Activated CD4-positive, alpha-beta T cell treated with anti-CD3 and anti-CD28 coated beads for 36 hours (primary cell): Measurements from ENCODE around the gene SPINK13. TPM values are rescaled to one million over a fixed set of nuclear protein-coding genes. Genes with fewer than 3 reads are reported as not detected.
"Not testable (repeated sequence)": the region's sequence is repeated elsewhere in the genome, so short reads cannot be mapped to it uniquely, and the experiment has no call there.

Source experiments
- ATAC-seq: fragments of 200-7000 bp; cut with Tn5 transposase; one replicate; pipeline ENCODE4 v1.10.0; 2021; ENCODE audit warnings: mild to moderate bottlenecking, moderate library complexity
- CTCF ChIA-PET: fragments of 350-600 bp; sonication (Branson Sonifier 250); formaldehyde crosslinking; loops from one replicate; lab custom pipeline; 2021; ENCODE audit warnings: antibody characterized with exemption; lab: Charles Lee
- POLR2A ChIA-PET: fragments of 350-600 bp; sonication (Branson Sonifier 250); formaldehyde crosslinking; loops from one replicate; lab custom pipeline; 2021; ENCODE audit warnings: antibody characterized with exemption, inconsistent platforms; lab: Charles Lee
- DNase-seq: peaks from one replicate; pipeline ENCODE4 v3.0.0-alpha.2; 2020
- H3K27ac Mint-ChIP-seq: one replicate; pipeline ENCODE4 v1.8.0; 2021; ENCODE audit warnings: mixed read lengths
- H3K27me3 Mint-ChIP-seq: one replicate; pipeline ENCODE4 v1.8.0; 2021; ENCODE audit warnings: mixed read lengths
- H3K36me3 Mint-ChIP-seq: one replicate; pipeline ENCODE4 v1.8.0; 2021; ENCODE audit warnings: low read depth, mixed read lengths
- H3K4me1 Mint-ChIP-seq: one replicate; pipeline ENCODE4 v1.8.0; 2021; ENCODE audit warnings: mixed read lengths
- H3K4me3 Mint-ChIP-seq: one replicate; pipeline ENCODE4 v1.8.0; 2021; ENCODE audit warnings: mild to moderate bottlenecking, moderate library complexity, mixed read lengths
- H3K9me3 Mint-ChIP-seq: one replicate; pipeline ENCODE4 v1.8.0; 2021; ENCODE audit warnings: low read depth, mixed read lengths
- intact Hi-C, 2 experiments: fragments of 100-400 bp; cut with DNase I in 1 of 2; cut with micrococcal nuclease in 1 of 2; formaldehyde crosslinking; loops; one replicate each; pipeline versions ENCODE4 v1.14.2 to v1.15.1; 2022 to 2024; cut with DNase I, micrococcal nuclease
- total RNA-seq, 2 experiments: library from RNA; stranded (reverse); gene quantifications; one replicate each; pipeline ENCODE4 v1.2.3, GENCODE V29; 2021

The SPINK13 gene
- total RNA-seq, 2 experiments from 2014 or later = not detected

- intact Hi-C loops = no loop called here
- CTCF ChIA-PET = no interaction called here
- peaks cover 2% of the 10 kb centered on the region for H3K27me3 Mint-ChIP-seq
Observed at GRCh38 chr5:148314731-148315130, 46.1 kb downstream of the SPINK13 start.

GRCh38 chr5:148320011-148320963, 51.7 kb downstream of the SPINK13 start:
- POLR2A ChIA-PET, H3K36me3 Mint-ChIP-seq, H3K4me1 Mint-ChIP-seq, H3K9me3 Mint-ChIP-seq, ATAC-seq, H3K27ac Mint-ChIP-seq, CTCF ChIA-PET, intact Hi-C loops, H3K27me3 Mint-ChIP-seq: not testable (repeated sequence)
- H3K4me3 Mint-ChIP-seq = peak overlapping the region; percentile 57
- DNase-seq = peak; percentile 30

More at GRCh38 chr5:148314731-148315130, 46.1 kb downstream of the SPINK13 start:
- POLR2A ChIA-PET = no interaction called here
- DNase-seq (no peak), ATAC-seq (no peak)
- no peaks in the 10 kb centered on the region for H3K36me3 Mint-ChIP-seq
- H3K4me3 Mint-ChIP-seq = no peak overlapping the region
- H3K4me1 Mint-ChIP-seq = no peaks in the 10 kb centered on the region
- H3K9me3 Mint-ChIP-seq = peaks cover 2% of the 10 kb centered on the region
- no peak overlapping the region for H3K27ac Mint-ChIP-seq

DNA sequence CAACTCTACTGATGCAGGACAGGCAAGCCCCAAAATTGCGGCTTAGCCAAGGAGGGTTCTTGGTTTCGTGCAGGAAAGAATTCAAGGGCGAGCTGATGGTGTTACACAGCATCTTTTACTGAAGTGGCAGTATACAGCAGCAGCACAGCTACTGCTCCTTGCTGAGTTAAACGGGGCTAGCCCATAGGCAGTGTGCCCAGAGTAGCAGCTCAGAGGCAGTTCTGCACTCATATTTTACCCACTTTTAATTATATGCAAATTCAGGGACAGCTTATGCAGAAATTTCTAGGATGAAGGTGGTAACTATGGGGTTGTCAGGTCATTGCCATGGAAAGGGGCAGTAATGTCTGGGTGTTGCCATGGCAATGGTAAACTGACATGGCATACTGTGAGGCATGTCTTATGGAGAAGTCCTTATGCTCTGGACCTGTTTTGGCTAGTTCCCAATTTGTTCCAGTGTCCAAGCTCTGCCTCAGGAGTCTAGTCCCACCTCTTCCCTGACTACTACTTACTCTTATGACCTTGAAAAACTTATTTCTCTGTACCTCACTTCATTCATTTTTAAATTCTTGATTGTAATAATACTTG, 64.8 kb downstream of the SPINK13 start:
- ATAC-seq = no peak
- CTCF ChIA-PET = interaction anchor here (0.6 to 0.8 kb wide), 2 partner anchors 16 to 40 kb away, joined by 3 read pairs; no protein-coding TSS in a partner anchor
- no peak overlapping the region for H3K4me3 Mint-ChIP-seq

GRCh38 chr5:148335259-148335658, 66.7 kb downstream of the SPINK13 start, which contains the start of gene SPINK9:
TSS of gene SPINK9 (plus strand) at chr5:148335559. CDS start at chr5:148335614, 55 bp downstream.
- Mint-ChIP-seq H3K4me1 (no peaks in the 10 kb centered on the region), H3K4me3 (no peak within 1 kb of the TSS), H3K27ac (no peak within 1 kb of the TSS), H3K9me3 (peaks cover 6% of the 10 kb centered on the region), H3K27me3 (no peaks in the 10 kb centered on the region), H3K36me3 (peaks cover 5% of the 10 kb centered on the region)
- ATAC-seq = no peak
- intact Hi-C loops = no loop called here
- CTCF ChIA-PET = no interaction called here
- DNase-seq = no peak
- POLR2A ChIA-PET = no interaction called here

More for the DNA sequence above, 64.8 kb downstream of the SPINK13 start:
- peaks cover 5% of the 10 kb centered on the region for H3K36me3 Mint-ChIP-seq
- no peak for DNase-seq
- H3K27me3 Mint-ChIP-seq = no peaks in the 10 kb centered on the region
- H3K27ac Mint-ChIP-seq = no peak overlapping the region
- intact Hi-C loops = no loop called here
- POLR2A ChIA-PET = interaction anchor here (0.5 kb wide), 1 partner anchor 48 kb away, joined by 3 read pairs; no protein-coding TSS in a partner anchor
- peaks cover 13% of the 10 kb centered on the region for H3K9me3 Mint-ChIP-seq
- no peaks in the 10 kb centered on the region for H3K4me1 Mint-ChIP-seq

Other genes starting within 250 kb of the SPINK13 start
- not detected for gene SPINK5, start 204.8 kb upstream of the SPINK13 start, total RNA-seq
- not detected for gene SPINK14, start 100.2 kb upstream of the SPINK13 start, total RNA-seq
- not detected for gene SPINK6, start 65.8 kb upstream of the SPINK13 start, total RNA-seq
- not detected for gene MARCOL, start 30.3 kb upstream of the SPINK13 start, total RNA-seq
- not detected for gene SPINK7, start 43.6 kb downstream of the SPINK13 start, total RNA-seq
- gene SPINK9, start 66.8 kb downstream of the SPINK13 start, total RNA-seq = not detected
- 10 to 100 TPM; 47.5 to 65.4 TPM for gene FBXO38, start 115.2 kb downstream of the SPINK13 start, total RNA-seq